SKM-1 (cell line): Measurements from ENCODE around the gene SPPL2B.

Experiments used
- DNase-seq: peaks from one replicate; lab custom pipeline; 2025; ENCODE audit not compliant: unreplicated experiment; lab: John Stamatoyannopoulos, UW

SPPL2B gene

GRCh38 chr19:2300533-2300932 is 28.0 kb upstream of the SPPL2B start:
- no peak for DNase-seq

- DNase-seq: no peak
Measured at GRCh38 chr19:2302319-2303210, 25.9 kb upstream of the SPPL2B start.

GRCh38 chr19:2303211-2303798 is 25.2 kb upstream of the SPPL2B start:
- no peak for DNase-seq

- DNase-seq: no peak
Measured at GRCh38 chr19:2305452-2306280, 22.8 kb upstream of the SPPL2B start.

GRCh38 chr19:2306281-2306806 is 22.1 kb upstream of the SPPL2B start:
- DNase-seq: no peak

- no peak for DNase-seq
Measured at GRCh38 chr19:2306971-2307370, 21.5 kb upstream of the SPPL2B start.

- DNase-seq: no peak
Measured at GRCh38 chr19:2307518-2308012, 20.9 kb upstream of the SPPL2B start.

GRCh38 chr19:2308114-2308556 is 20.3 kb upstream of the SPPL2B start, which contains the start of gene LINGO3:
Gene LINGO3 (minus strand): TSS chr19:2308154. CDS start chr19:2291776, 16,378 bp downstream.
- DNase-seq: no peak

GRCh38 chr19:2309734-2310362 is 18.6 kb upstream of the SPPL2B start:
- DNase-seq: no peak

GRCh38 chr19:2311093-2311492 is 17.4 kb upstream of the SPPL2B start:
- DNase-seq: no peak

- no peak for DNase-seq
Measured at GRCh38 chr19:2312820-2313501, 15.5 kb upstream of the SPPL2B start.

GRCh38 chr19:2315121-2315817 is 13.2 kb upstream of the SPPL2B start:
- DNase-seq: no peak

- no peak for DNase-seq
Measured at GRCh38 chr19:2315818-2316353, 12.6 kb upstream of the SPPL2B start.

- DNase-seq: no peak
Measured at GRCh38 chr19:2317300-2317699, 11.2 kb upstream of the SPPL2B start.

- DNase-seq: no peak
Measured at GRCh38 chr19:2317756-2318155, 10.7 kb upstream of the SPPL2B start.

GRCh38 chr19:2318923-2319322 is 9.6 kb upstream of the SPPL2B start:
- DNase-seq: no peak

GRCh38 chr19:2319551-2319950 is 8.9 kb upstream of the SPPL2B start:
- no peak for DNase-seq

- DNase-seq: no peak
Measured at GRCh38 chr19:2320049-2320448, 8.4 kb upstream of the SPPL2B start.

GRCh38 chr19:2320939-2321338 is 7.5 kb upstream of the SPPL2B start:
- no peak for DNase-seq
